ENCODE results near the gene MTUS2.

Gene MTUS2

DNA sequence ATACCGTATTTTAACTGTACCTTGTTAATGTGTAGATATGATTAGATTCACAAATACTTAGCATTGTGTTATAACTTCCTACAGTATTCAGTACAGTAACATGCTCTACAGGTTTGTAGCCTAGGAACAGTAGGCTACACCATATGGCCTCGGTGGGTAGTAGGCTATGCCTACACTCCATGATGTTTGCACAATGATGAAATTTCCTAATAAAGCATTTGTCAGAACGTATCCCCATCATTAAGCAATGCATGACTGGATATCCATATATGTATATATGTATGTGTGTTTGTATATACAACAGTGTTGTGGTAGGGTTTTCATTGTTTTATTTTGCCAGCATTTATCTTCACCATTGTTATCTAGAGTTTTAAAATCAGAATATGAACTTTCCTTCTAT lies 655.9 kb downstream of the MTUS2 start:
- no peaks in the 10 kb centered on the region for H3K9me3 ChIP-seq (ENCODE audit: insufficient read depth, low read depth, low read length)
- no peaks in the 10 kb centered on the region for H3F3A ChIP-seq (ENCODE audit: low read depth)
- no peak for TF ChIP-seq CTCF (conservative IDR thresholded peaks at IDR 0.05; ENCODE audit: low read length)
- no peak for TF ChIP-seq EZH2phosphoT487 (IDR thresholded peaks at IDR 0.05; ENCODE audit: borderline replicate concordance)
- H3K79me2 ChIP-seq (ENCODE audit: insufficient read depth, low read length) = no peaks in the 10 kb centered on the region
- H2AFZ ChIP-seq (ENCODE audit: low read length) = no peak overlapping the region
- no peak overlapping the region for H3K9ac ChIP-seq (ENCODE audit: low read depth, low read length, poor library complexity, severe bottlenecking)
- H4K20me1 ChIP-seq (ENCODE audit: insufficient read depth, low read length, poor library complexity, severe bottlenecking) = no peaks in the 10 kb centered on the region
- H3K36me3 ChIP-seq (ENCODE audit: insufficient read depth, low read length) = no peaks in the 10 kb centered on the region
- H3K4me3 ChIP-seq (ENCODE audit: low read length, poor library complexity, severe bottlenecking) = no peak overlapping the region
- no peaks in the 10 kb centered on the region for H3K4me1 ChIP-seq (ENCODE audit: insufficient read depth, low read length, poor library complexity, severe bottlenecking)
- no peaks in the 10 kb centered on the region for H3K27me3 ChIP-seq (ENCODE audit: insufficient read depth, low read length, poor library complexity, severe bottlenecking)
- no peaks in the 10 kb centered on the region for H3K9me2 ChIP-seq (replicated peaks; ENCODE audit: low read depth, low read length)
- no peak overlapping the region for H3K4me2 ChIP-seq (ENCODE audit: low read depth, low read length, poor library complexity, severe bottlenecking)

DNA sequence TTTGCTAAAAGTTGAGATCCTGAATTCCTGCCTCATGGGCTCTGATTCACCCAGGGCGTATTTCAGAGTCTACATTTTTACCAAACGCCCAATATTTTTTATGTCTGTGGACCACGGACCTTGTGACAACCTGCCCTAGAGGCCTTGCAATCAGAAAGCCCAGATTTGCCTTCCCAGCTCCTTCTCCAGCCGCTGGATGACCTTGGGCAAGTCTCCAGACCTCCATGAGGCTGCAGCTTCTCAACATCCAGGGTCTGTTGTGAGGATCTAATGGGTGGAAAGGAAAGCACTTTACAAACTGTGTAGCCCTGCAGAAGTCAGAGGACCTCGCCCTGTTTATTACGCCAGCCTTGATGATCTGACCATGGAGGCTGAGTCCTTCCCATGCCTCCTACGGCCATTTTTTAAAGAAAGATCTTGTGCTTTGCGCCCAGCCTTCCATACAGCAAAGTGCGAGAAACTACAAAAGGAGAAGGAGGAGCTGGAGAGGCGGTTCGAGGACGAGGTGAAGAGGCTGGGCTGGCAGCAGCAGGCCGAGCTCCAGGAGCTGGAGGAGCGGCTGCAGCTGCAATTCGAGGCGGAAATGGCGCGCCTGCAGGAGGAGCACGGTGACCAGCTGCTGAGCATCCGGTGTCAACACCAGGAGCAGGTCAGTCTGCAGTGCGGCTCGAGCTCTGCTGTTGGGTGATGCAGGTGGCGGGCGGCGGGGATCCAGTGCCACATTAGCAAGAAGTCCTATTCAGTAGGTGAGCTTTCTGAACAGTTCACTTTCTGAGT lies 659.8 kb downstream of the MTUS2 start:
- H3K36me3 ChIP-seq (ENCODE audit: insufficient read depth, low read length) = no peaks in the 10 kb centered on the region
- H3K4me1 ChIP-seq (ENCODE audit: insufficient read depth, low read length, poor library complexity, severe bottlenecking) = no peaks in the 10 kb centered on the region
- no peaks in the 10 kb centered on the region for H3K9me2 ChIP-seq (replicated peaks; ENCODE audit: low read depth, low read length)
- H2AFZ ChIP-seq (ENCODE audit: low read length) = no peak overlapping the region
- no peak overlapping the region for H3K9ac ChIP-seq (ENCODE audit: low read depth, low read length, poor library complexity, severe bottlenecking)
- no peaks in the 10 kb centered on the region for H4K20me1 ChIP-seq (ENCODE audit: insufficient read depth, low read length, poor library complexity, severe bottlenecking)
- H3K9me3 ChIP-seq (ENCODE audit: insufficient read depth, low read depth, low read length) = no peaks in the 10 kb centered on the region
- H3K4me2 ChIP-seq (ENCODE audit: low read depth, low read length, poor library complexity, severe bottlenecking) = no peak overlapping the region
- H3K4me3 ChIP-seq (ENCODE audit: low read length, poor library complexity, severe bottlenecking) = no peak overlapping the region
- H3K79me2 ChIP-seq (ENCODE audit: insufficient read depth, low read length) = no peaks in the 10 kb centered on the region
- no peaks in the 10 kb centered on the region for H3K27me3 ChIP-seq (ENCODE audit: insufficient read depth, low read length, poor library complexity, severe bottlenecking)
- no peaks in the 10 kb centered on the region for H3F3A ChIP-seq (ENCODE audit: low read depth)
- TF ChIP-seq CTCF (conservative IDR thresholded peaks at IDR 0.05; ENCODE audit: low read length) (no peak), EZH2phosphoT487 (IDR thresholded peaks at IDR 0.05; ENCODE audit: borderline replicate concordance) (no peak)

- no peaks in the 10 kb centered on the region for H3F3A ChIP-seq (ENCODE audit: low read depth)
- no peaks in the 10 kb centered on the region for H3K9me3 ChIP-seq (ENCODE audit: insufficient read depth, low read depth, low read length)
- H3K4me1 ChIP-seq (ENCODE audit: insufficient read depth, low read length, poor library complexity, severe bottlenecking) = no peaks in the 10 kb centered on the region
- H3K9me2 ChIP-seq (replicated peaks; ENCODE audit: low read depth, low read length) = no peaks in the 10 kb centered on the region
- H2AFZ ChIP-seq (ENCODE audit: low read length) = no peak overlapping the region
- no peaks in the 10 kb centered on the region for H4K20me1 ChIP-seq (ENCODE audit: insufficient read depth, low read length, poor library complexity, severe bottlenecking)
- TF ChIP-seq EZH2phosphoT487 (IDR thresholded peaks at IDR 0.05; ENCODE audit: borderline replicate concordance) = no peak
- TF ChIP-seq CTCF (conservative IDR thresholded peaks at IDR 0.05; ENCODE audit: low read length) = no peak
- no peaks in the 10 kb centered on the region for H3K36me3 ChIP-seq (ENCODE audit: insufficient read depth, low read length)
- no peaks in the 10 kb centered on the region for H3K79me2 ChIP-seq (ENCODE audit: insufficient read depth, low read length)
- H3K9ac ChIP-seq (ENCODE audit: low read depth, low read length, poor library complexity, severe bottlenecking) = no peak overlapping the region
- H3K27me3 ChIP-seq (ENCODE audit: insufficient read depth, low read length, poor library complexity, severe bottlenecking) = no peaks in the 10 kb centered on the region
- H3K4me3 ChIP-seq (ENCODE audit: low read length, poor library complexity, severe bottlenecking) = no peak overlapping the region
- H3K4me2 ChIP-seq (ENCODE audit: low read depth, low read length, poor library complexity, severe bottlenecking) = no peak overlapping the region
Observed at GRCh38 chr13:29480893-29481525, 660.9 kb downstream of the MTUS2 start.
